RWPE2 (cell line): ENCODE data around the gene SGPP1.
A peak's percentile ranks its signal among the peaks of the same experiment; 100 is the strongest.
"Not testable (repeated sequence)": the region's sequence is repeated elsewhere in the genome, so short reads cannot be mapped to it uniquely, and the experiment has no call there.

ENCODE experiments used
- ATAC-seq: fragments of 200-7000 bp; cut with Tn5 transposase; 3 replicates; pipeline ENCODE4 v1.9.1; 2021; ENCODE audit warnings: low read depth
- DNase-seq: peaks from one replicate; pipeline ENCODE4 v3.0.0-alpha.2; 2020; ENCODE audit warnings: low spot score
- H3K27ac ChIP-seq: fragments of 450-650 bp; 2 replicates; pipeline ENCODE4 v1.5.1; 2017; ENCODE audit warnings: mild to moderate bottlenecking; ENCODE audit not compliant: poor library complexity, severe bottlenecking
- H3K27me3 ChIP-seq: fragments of 250-450 bp; sonication (Bioruptor Pico); 2 replicates; pipeline ENCODE4 v1.5.1; 2021; ENCODE audit warnings: mild to moderate bottlenecking, moderate library complexity; ENCODE audit not compliant: insufficient read depth, poor library complexity, severe bottlenecking
- H3K36me3 ChIP-seq: fragments of 250-450 bp; sonication (Bioruptor Pico); 2 replicates; pipeline ENCODE4 v1.5.1; 2020; ENCODE audit warnings: low read depth, mild to moderate bottlenecking, moderate library complexity
- H3K4me1 ChIP-seq: fragments of 250-450 bp; sonication (Bioruptor Pico); 2 replicates; pipeline ENCODE4 v1.5.1; 2021; ENCODE audit warnings: mild to moderate bottlenecking, moderate library complexity; ENCODE audit not compliant: insufficient read depth, poor library complexity, severe bottlenecking
- H3K4me3 ChIP-seq: fragments of 250-450 bp; sonication (Bioruptor Pico); 2 replicates; pipeline ENCODE4 v1.5.1; 2021; ENCODE audit warnings: mild to moderate bottlenecking, moderate library complexity; ENCODE audit not compliant: severe bottlenecking
- H3K9me3 ChIP-seq: fragments of 250-450 bp; sonication (Bioruptor Pico); 2 replicates; pipeline ENCODE4 v1.5.1; 2021; ENCODE audit warnings: mild to moderate bottlenecking, moderate library complexity; ENCODE audit not compliant: severe bottlenecking
- CTCF ChIP-seq: fragments of 450-650 bp; IDR thresholded peaks from one replicate; pipeline ENCODE4 v1.5.1; 2017; ENCODE audit warnings: mild to moderate bottlenecking, moderate library complexity; ENCODE audit not compliant: poor library complexity, severe bottlenecking

The SGPP1 gene

GRCh38 chr14:63671987-63672386 is 55.9 kb downstream of the SGPP1 start:
- H3K36me3 ChIP-seq = peaks cover 8% of the 10 kb centered on the region; the same call in 1 of the 2 replicates
- no peak overlapping the region for H3K27ac ChIP-seq
- TF ChIP-seq CTCF = no peak
- ATAC-seq = peak; percentile 55
- no peaks in the 10 kb centered on the region for H3K9me3 ChIP-seq
- no peak for DNase-seq
- H3K27me3 ChIP-seq = no peaks in the 10 kb centered on the region
- no peak overlapping the region for H3K4me3 ChIP-seq
- peaks cover 7% of the 10 kb centered on the region for H3K4me1 ChIP-seq

- Histone ChIP-seq H3K4me3 (no peak overlapping the region), H3K27ac (no peak overlapping the region), H3K27me3 (no peaks in the 10 kb centered on the region), H3K36me3 (no peaks in the 10 kb centered on the region), H3K4me1 (peaks cover 7% of the 10 kb centered on the region), H3K9me3 (no peaks in the 10 kb centered on the region)
- TF ChIP-seq CTCF = no peak
- DNase-seq (no peak), ATAC-seq (no peak)
These were observed 57.2 kb downstream of the SGPP1 start for GRCh38 chr14:63670692-63671091.

GRCh38 chr14:63666335-63666734 is 61.5 kb downstream of the SGPP1 start:
- Histone ChIP-seq H3K36me3 (no peaks in the 10 kb centered on the region), H3K9me3 (no peaks in the 10 kb centered on the region), H3K27me3 (no peaks in the 10 kb centered on the region), H3K27ac (no peak overlapping the region), H3K4me3 (no peak overlapping the region), H3K4me1 (no peaks in the 10 kb centered on the region)
- DNase-seq (no peak), ATAC-seq (no peak)
- TF ChIP-seq CTCF = no peak

GRCh38 chr14:63663428-63664341 is 64.2 kb downstream of the SGPP1 start:
- H3K9me3 ChIP-seq = no peaks in the 10 kb centered on the region
- no peaks in the 10 kb centered on the region for H3K4me1 ChIP-seq
- DNase-seq = no peak
- no peaks in the 10 kb centered on the region for H3K27me3 ChIP-seq
- peak; percentile 48 for ATAC-seq
- TF ChIP-seq CTCF = no peak
- no peak overlapping the region for H3K27ac ChIP-seq
- H3K4me3 ChIP-seq = no peak overlapping the region
- H3K36me3 ChIP-seq = no peaks in the 10 kb centered on the region

GRCh38 chr14:63662776-63663175 is 65.1 kb downstream of the SGPP1 start:
- Histone ChIP-seq H3K4me1 (no peaks in the 10 kb centered on the region), H3K27ac (no peak overlapping the region), H3K4me3 (no peak overlapping the region), H3K9me3 (no peaks in the 10 kb centered on the region), H3K36me3 (no peaks in the 10 kb centered on the region), H3K27me3 (no peaks in the 10 kb centered on the region)
- ATAC-seq = no peak
- TF ChIP-seq CTCF = no peak
- no peak for DNase-seq

GRCh38 chr14:63661881-63662280 is 66.0 kb downstream of the SGPP1 start:
- not testable (repeated sequence) for ATAC-seq, H3K4me1 ChIP-seq, DNase-seq, H3K9me3 ChIP-seq, H3K27ac ChIP-seq, H3K27me3 ChIP-seq, H3K36me3 ChIP-seq, H3K4me3 ChIP-seq
